ENCODE measurements around the gene PLA2G5. TPM values are rescaled to one million over a fixed set of nuclear protein-coding genes. Genes with fewer than 3 reads are reported as not detected.
A peak's percentile ranks its signal among the peaks of the same experiment; 100 is the strongest.

PLA2G5 gene
- total RNA-seq, 1 experiment from 2014 or later, result not detected

DNA sequence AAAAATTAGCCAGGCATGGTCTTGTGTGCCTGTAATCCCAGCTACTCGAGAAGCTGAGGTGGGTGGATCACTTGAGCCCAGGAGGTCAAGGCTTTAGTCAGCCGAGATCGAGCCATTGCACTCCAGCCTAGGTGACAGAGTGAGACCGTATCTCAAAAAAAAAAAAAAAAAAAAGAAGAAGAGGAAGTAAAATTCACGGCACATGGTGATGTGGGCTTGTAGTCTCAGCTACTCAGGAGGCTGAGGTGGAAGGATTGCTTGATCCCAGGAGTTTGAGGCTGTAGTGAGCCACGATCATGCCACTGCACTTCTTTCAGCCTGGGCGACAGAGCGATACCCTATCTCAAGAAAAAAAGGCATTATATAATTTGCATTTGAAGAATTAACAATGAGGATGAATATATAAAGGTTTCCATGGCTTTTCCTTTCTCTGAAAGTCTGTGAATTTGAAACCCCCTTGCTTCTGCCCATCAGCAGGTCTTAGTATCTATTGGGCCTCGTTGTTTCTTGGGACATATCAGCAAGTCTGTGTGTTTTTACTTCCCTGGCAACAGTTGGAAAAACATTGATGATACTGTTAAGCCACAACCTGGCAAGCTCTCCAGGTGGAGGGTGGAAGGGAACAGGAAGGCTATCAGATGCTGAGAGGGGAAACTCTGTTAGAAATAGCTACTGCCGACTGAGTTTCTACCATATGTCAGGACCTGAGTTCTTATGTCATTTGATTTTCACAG lies 53.9 kb downstream of the PLA2G5 start:
- H3K9me3 ChIP-seq (ENCODE audit: insufficient read depth, low read depth), result no peaks in the 10 kb centered on the region
- H3K79me2 ChIP-seq (ENCODE audit: low read depth), result no peaks in the 10 kb centered on the region
- H3K27ac ChIP-seq, result no peak overlapping the region
- peaks cover 13% of the 10 kb centered on the region for H3K4me1 ChIP-seq (replicated peaks; ENCODE audit: insufficient read depth)
- H3K27me3 ChIP-seq (ENCODE audit: insufficient read depth, low read depth), result no peaks in the 10 kb centered on the region
- intact Hi-C loops (cut with micrococcal nuclease; ENCODE audit: unreplicated experiment), result no loop called here
- DNase-seq, result no peak
- H4K20me1 ChIP-seq (ENCODE audit: insufficient read depth), result no peaks in the 10 kb centered on the region
- no peak overlapping the region for H3K4me3 ChIP-seq
- no peak overlapping the region for H2AFZ ChIP-seq
- no peaks in the 10 kb centered on the region for H3K36me3 ChIP-seq (ENCODE audit: low read depth)
- peak overlapping the region; percentile 58 for H3K4me2 ChIP-seq
- TF ChIP-seq EZH2 (IDR thresholded peaks at IDR 0.05; ENCODE audit: low read depth) (no peak), CTCF (conservative IDR thresholded peaks at IDR 0.05) (no peak)
- CTCF ChIA-PET, result interaction anchor here (0.6 kb wide), 1 partner anchor 13 kb away, joined by 3 read pairs; no protein-coding TSS in a partner anchor
- no TSS peak for BruUV-seq (replicated peaks)
- no peaks in the 10 kb centered on the region for H3F3A ChIP-seq (ENCODE audit: insufficient read depth, low read depth)
- H3K9me2 ChIP-seq (ENCODE audit: insufficient read depth), result no peaks in the 10 kb centered on the region
- POLR2A ChIA-PET (ENCODE audit: unreplicated experiment), result interaction anchor here (0.6 to 0.7 kb wide), 3 partner anchors 9 to 465 kb away, joined by 3 to 4 read pairs (median 3); partner anchors contain the start of gene CDA

- no peak for TF ChIP-seq EZH2 (IDR thresholded peaks at IDR 0.05; ENCODE audit: low read depth)
- TF ChIP-seq CTCF (conservative IDR thresholded peaks at IDR 0.05), result no peak
- Histone ChIP-seq H3K27me3 (ENCODE audit: insufficient read depth, low read depth) (no peaks in the 10 kb centered on the region), H3K27ac (no peak overlapping the region), H3K4me2 (peak overlapping the region; percentile 58), H3K4me3 (no peak overlapping the region), H3K79me2 (ENCODE audit: low read depth) (no peaks in the 10 kb centered on the region), H2AFZ (no peak overlapping the region), H3F3A (ENCODE audit: insufficient read depth, low read depth) (no peaks in the 10 kb centered on the region), H3K9me3 (ENCODE audit: insufficient read depth, low read depth) (no peaks in the 10 kb centered on the region), H3K4me1 (replicated peaks; ENCODE audit: insufficient read depth) (peaks cover 13% of the 10 kb centered on the region), H3K36me3 (ENCODE audit: low read depth) (no peaks in the 10 kb centered on the region), H4K20me1 (ENCODE audit: insufficient read depth) (no peaks in the 10 kb centered on the region), H3K9me2 (ENCODE audit: insufficient read depth) (no peaks in the 10 kb centered on the region)
- ChIA-PET POLR2A (ENCODE audit: unreplicated experiment) (interaction anchor here (0.6 to 0.7 kb wide), 4 partner anchors 8 to 464 kb away, joined by 3 to 6 read pairs (median 4); partner anchors contain the start of gene CDA), CTCF (no interaction called here)
- intact Hi-C loops (cut with micrococcal nuclease; ENCODE audit: unreplicated experiment), result no loop called here
- no TSS peak for BruUV-seq (replicated peaks)
- DNase-seq, result peak; percentile 69 to 80
Observed at GRCh38 chr1:20124456-20125057, 54.6 kb downstream of the PLA2G5 start.

DNA sequence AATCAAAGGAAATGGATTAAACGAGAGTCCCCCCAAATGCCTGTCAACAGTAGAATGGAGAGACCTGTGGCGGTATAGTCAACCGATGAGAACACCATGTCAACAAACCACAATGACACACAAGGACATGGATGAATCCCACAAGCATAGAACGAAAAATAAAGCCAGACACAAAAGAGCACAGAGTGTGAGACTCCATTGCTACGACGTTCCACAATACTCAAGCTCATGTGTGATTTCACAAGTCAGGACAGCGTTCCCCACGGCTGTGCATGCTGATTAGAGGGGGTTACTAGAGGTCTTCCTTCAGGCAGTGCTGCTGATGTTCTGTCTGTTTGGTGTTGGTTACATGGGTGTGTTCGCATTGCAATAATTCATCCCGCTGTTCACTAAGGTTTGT lies 55.1 kb downstream of the PLA2G5 start:
- H3K4me2 ChIP-seq, result no peak overlapping the region
- no peaks in the 10 kb centered on the region for H3K36me3 ChIP-seq (ENCODE audit: low read depth)
- no peak overlapping the region for H3K27ac ChIP-seq
- peaks cover 13% of the 10 kb centered on the region for H3K4me1 ChIP-seq (replicated peaks; ENCODE audit: insufficient read depth)
- H3K27me3 ChIP-seq (ENCODE audit: insufficient read depth, low read depth), result no peaks in the 10 kb centered on the region
- H3K4me3 ChIP-seq, result no peak overlapping the region
- intact Hi-C loops (cut with micrococcal nuclease; ENCODE audit: unreplicated experiment), result no loop called here
- no peaks in the 10 kb centered on the region for H4K20me1 ChIP-seq (ENCODE audit: insufficient read depth)
- H3F3A ChIP-seq (ENCODE audit: insufficient read depth, low read depth), result no peaks in the 10 kb centered on the region
- H2AFZ ChIP-seq, result no peak overlapping the region
- no peaks in the 10 kb centered on the region for H3K9me3 ChIP-seq (ENCODE audit: insufficient read depth, low read depth)
- ChIA-PET POLR2A (ENCODE audit: unreplicated experiment) (interaction anchor here (0.6 to 0.7 kb wide), 2 partner anchors 55 to 316 kb away, joined by 6 read pairs; no protein-coding TSS in a partner anchor), CTCF (no interaction called here)
- no peak for DNase-seq
- BruUV-seq (replicated peaks), result no TSS peak
- TF ChIP-seq CTCF (conservative IDR thresholded peaks at IDR 0.05) (no peak), EZH2 (IDR thresholded peaks at IDR 0.05; ENCODE audit: low read depth) (no peak)
- no peaks in the 10 kb centered on the region for H3K9me2 ChIP-seq (ENCODE audit: insufficient read depth)
- no peaks in the 10 kb centered on the region for H3K79me2 ChIP-seq (ENCODE audit: low read depth)

Data from PC-9 (cell line).